ENCODE data around the gene TYW3. TPM values are rescaled to one million over a fixed set of nuclear protein-coding genes. Genes with fewer than 3 reads are reported as not detected.

The TYW3 gene
- total RNA-seq, 6 experiments from 2014 or later, result 20.7 to 27.6 (median 24.9) TPM

DNA sequence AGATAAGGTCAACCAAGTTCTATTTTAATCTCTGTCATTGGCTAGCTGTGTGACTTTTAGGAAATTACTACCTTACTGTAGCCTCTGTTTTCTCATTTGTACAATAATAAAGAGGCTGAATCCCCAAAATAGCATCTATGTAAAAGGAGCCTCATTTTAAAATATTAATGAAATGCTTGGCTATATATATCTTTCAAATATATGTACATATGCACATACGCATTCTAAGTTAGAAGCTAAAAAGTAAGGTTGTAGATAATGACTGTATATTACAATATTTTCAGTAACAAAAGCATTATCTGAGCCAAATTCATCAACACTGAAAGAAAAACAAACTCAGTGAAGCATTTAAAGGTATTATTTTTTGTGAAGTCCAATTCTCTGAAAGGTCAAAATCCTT is 44.6 kb downstream of the TYW3 start:
- Mint-ChIP-seq H3K9me3 (no peaks in the 10 kb centered on the region), H3K36me3 (ENCODE audit: low read depth) (no peaks in the 10 kb centered on the region), H3K27me3 (ENCODE audit: insufficient read depth) (no peaks in the 10 kb centered on the region), H3K4me3 (no peak overlapping the region), H3K27ac (no peak overlapping the region), H3K4me1 (ENCODE audit: low read depth) (peaks cover 11% of the 10 kb centered on the region; the same call in 1 of the 2 replicates)
- TF ChIP-seq, protein P1, sequence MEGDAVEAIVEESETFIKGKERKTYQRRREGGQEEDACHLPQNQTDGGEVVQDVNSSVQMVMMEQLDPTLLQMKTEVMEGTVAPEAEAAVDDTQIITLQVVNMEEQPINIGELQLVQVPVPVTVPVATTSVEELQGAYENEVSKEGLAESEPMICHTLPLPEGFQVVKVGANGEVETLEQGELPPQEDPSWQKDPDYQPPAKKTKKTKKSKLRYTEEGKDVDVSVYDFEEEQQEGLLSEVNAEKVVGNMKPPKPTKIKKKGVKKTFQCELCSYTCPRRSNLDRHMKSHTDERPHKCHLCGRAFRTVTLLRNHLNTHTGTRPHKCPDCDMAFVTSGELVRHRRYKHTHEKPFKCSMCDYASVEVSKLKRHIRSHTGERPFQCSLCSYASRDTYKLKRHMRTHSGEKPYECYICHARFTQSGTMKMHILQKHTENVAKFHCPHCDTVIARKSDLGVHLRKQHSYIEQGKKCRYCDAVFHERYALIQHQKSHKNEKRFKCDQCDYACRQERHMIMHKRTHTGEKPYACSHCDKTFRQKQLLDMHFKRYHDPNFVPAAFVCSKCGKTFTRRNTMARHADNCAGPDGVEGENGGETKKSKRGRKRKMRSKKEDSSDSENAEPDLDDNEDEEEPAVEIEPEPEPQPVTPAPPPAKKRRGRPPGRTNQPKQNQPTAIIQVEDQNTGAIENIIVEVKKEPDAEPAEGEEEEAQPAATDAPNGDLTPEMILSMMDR (IDR thresholded peaks at IDR 0.05), result no peak
- no peak for DNase-seq

DNA sequence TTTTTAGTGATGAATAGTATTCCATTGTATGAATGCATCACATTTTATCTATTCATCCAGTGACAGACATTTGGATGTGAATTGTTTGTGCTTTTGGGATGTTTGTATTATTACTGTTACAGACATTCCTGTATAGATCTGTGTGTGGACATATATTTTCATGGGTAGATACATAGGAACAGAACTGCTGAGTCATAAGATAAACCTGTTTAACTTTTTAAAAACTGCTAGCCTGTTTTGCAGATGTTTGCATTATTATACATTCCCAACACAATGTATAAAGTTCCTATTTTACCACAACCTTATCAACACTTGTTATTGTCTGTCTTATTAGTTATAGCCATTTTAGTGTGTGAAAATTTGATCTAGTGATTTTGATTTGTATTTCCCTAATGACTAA is 46.8 kb downstream of the TYW3 start:
- no peak for DNase-seq
- TF ChIP-seq, protein P1 (IDR thresholded peaks at IDR 0.05), result no peak
- no peak overlapping the region for H3K27ac Mint-ChIP-seq
- H3K9me3 Mint-ChIP-seq, result no peaks in the 10 kb centered on the region
- H3K4me1 Mint-ChIP-seq (ENCODE audit: low read depth), result no peaks in the 10 kb centered on the region; the same call in 1 of the 2 replicates
- no peaks in the 10 kb centered on the region for H3K36me3 Mint-ChIP-seq (ENCODE audit: low read depth)
- H3K4me3 Mint-ChIP-seq, result no peak overlapping the region
- no peaks in the 10 kb centered on the region; the same call in 1 of the 2 replicates for H3K27me3 Mint-ChIP-seq (ENCODE audit: insufficient read depth)

DNA sequence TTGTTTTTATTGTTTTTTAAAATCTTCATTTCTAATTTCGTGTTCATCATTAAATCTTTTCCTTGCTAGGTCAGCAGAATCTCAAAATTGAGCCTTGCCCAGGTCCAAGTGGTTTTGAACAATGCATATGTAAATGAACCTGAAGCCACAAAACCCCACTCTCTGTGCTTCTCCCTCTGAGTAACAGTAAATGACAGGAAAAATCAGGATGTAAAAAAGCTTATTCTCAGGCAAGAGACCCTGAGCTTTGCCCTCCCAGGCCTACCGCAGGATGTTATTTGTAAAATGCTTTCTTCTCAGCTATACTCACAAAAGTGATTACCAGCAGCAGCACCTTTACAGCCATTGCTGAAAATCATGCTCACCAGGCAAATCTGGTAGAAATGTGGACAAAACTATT is 47.6 kb downstream of the TYW3 start:
- H3K27me3 Mint-ChIP-seq (ENCODE audit: insufficient read depth), result no peaks in the 10 kb centered on the region; the same call in 1 of the 2 replicates
- no peaks in the 10 kb centered on the region for H3K9me3 Mint-ChIP-seq
- DNase-seq, result no peak
- no peaks in the 10 kb centered on the region for H3K36me3 Mint-ChIP-seq (ENCODE audit: low read depth)
- no peaks in the 10 kb centered on the region; the same call in 1 of the 2 replicates for H3K4me1 Mint-ChIP-seq (ENCODE audit: low read depth)
- no peak overlapping the region for H3K27ac Mint-ChIP-seq
- H3K4me3 Mint-ChIP-seq, result no peak overlapping the region
- TF ChIP-seq, protein P1 (IDR thresholded peaks at IDR 0.05), result no peak

DNA sequence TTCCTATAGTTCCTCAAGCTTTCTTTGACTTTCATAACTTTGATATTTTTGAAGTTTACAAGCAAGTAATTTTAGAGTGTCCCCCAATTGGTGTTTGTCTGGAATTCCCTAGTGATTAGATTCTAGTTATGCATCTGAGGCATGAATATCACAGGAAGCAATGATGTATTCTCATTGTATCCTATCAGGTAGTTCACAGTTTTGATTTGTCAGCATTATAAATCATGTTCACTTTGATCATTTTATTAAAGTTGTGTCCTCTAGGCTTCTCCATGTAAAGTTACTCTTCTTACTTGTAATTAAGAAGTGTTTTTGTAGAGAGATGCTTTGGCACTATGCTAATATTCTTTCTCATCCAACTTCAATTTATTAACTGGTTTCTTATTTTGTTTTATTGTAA is 53.0 kb downstream of the TYW3 start:
- TF ChIP-seq, protein P1 (IDR thresholded peaks at IDR 0.05), result no peak
- no peak for DNase-seq
- Mint-ChIP-seq H3K4me1 (ENCODE audit: low read depth) (peaks cover 10% of the 10 kb centered on the region; the same call in 1 of the 2 replicates), H3K27me3 (ENCODE audit: insufficient read depth) (no peaks in the 10 kb centered on the region; the same call in none of the 2 replicates), H3K9me3 (no peaks in the 10 kb centered on the region), H3K4me3 (no peak overlapping the region), H3K36me3 (ENCODE audit: low read depth) (no peaks in the 10 kb centered on the region), H3K27ac (no peak overlapping the region)

DNA sequence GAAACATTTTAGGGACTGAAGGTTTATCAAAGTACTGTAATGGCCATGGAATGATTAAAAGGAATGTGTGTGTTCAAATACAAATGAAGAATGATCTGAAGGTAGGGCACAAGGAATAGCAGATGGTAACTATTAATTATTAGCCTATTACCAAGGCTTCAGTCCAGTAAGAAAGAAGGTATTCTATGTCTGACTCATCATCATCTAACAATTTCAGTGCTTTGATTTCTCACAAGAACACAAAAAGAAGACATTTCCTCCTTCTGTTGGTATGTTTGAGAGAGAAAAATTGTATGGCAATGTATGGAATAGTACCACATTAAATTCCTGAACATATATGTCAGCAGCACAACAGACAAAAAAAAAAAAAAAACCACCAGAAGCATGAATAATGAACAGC is 57.5 kb downstream of the TYW3 start:
- no peak overlapping the region for H3K27ac Mint-ChIP-seq
- H3K4me1 Mint-ChIP-seq (ENCODE audit: low read depth), result peaks cover 25% of the 10 kb centered on the region; the same call in 1 of the 2 replicates
- H3K36me3 Mint-ChIP-seq (ENCODE audit: low read depth), result no peaks in the 10 kb centered on the region
- H3K9me3 Mint-ChIP-seq, result no peaks in the 10 kb centered on the region
- DNase-seq, result no peak
- TF ChIP-seq, protein P1 (IDR thresholded peaks at IDR 0.05), result no peak
- peaks cover 2% of the 10 kb centered on the region for H3K27me3 Mint-ChIP-seq (ENCODE audit: insufficient read depth)
- H3K4me3 Mint-ChIP-seq, result no peak overlapping the region

DNA sequence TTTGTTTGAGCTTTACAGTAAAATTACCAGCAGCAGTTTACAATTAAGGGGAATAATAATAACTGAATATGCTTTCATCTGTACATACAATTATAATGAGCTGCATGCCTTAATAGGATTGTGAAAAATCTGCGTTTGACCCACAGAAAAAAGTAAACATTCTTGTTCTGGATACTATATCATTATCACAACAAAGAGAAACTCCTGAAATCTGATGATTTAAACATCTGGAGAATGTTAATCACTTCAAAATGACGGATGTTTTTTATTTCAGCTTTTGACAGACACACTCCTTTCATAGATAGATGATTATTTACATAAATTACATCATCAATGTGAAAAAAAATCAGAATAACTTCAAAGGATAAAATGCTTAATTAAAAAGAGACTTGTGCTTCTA is 58.5 kb downstream of the TYW3 start:
- no peak overlapping the region for H3K27ac Mint-ChIP-seq
- H3K27me3 Mint-ChIP-seq (ENCODE audit: insufficient read depth), result peaks cover 2% of the 10 kb centered on the region
- no peaks in the 10 kb centered on the region for H3K36me3 Mint-ChIP-seq (ENCODE audit: low read depth)
- no peak overlapping the region for H3K4me3 Mint-ChIP-seq
- no peak for DNase-seq
- TF ChIP-seq, protein P1 (IDR thresholded peaks at IDR 0.05), result no peak
- no peaks in the 10 kb centered on the region for H3K9me3 Mint-ChIP-seq
- H3K4me1 Mint-ChIP-seq (ENCODE audit: low read depth), result peaks cover 25% of the 10 kb centered on the region; the same call in 1 of the 2 replicates

All from HFFc6 (cell line).